GM21390 (cell line): Measurements from ENCODE around the gene GAA.
A peak's percentile ranks its signal among the peaks of the same experiment; 100 is the strongest.
"Not testable (repeated sequence)": the region's sequence is repeated elsewhere in the genome, so short reads cannot be mapped to it uniquely, and the experiment has no call there.

ENCODE experiments used
- ATAC-seq: cut with Tn5 transposase; IDR thresholded peaks from one replicate; pipeline ENCODE4 v1.9.1; 2021; ENCODE audit not compliant: unreplicated experiment

GAA gene

DNA sequence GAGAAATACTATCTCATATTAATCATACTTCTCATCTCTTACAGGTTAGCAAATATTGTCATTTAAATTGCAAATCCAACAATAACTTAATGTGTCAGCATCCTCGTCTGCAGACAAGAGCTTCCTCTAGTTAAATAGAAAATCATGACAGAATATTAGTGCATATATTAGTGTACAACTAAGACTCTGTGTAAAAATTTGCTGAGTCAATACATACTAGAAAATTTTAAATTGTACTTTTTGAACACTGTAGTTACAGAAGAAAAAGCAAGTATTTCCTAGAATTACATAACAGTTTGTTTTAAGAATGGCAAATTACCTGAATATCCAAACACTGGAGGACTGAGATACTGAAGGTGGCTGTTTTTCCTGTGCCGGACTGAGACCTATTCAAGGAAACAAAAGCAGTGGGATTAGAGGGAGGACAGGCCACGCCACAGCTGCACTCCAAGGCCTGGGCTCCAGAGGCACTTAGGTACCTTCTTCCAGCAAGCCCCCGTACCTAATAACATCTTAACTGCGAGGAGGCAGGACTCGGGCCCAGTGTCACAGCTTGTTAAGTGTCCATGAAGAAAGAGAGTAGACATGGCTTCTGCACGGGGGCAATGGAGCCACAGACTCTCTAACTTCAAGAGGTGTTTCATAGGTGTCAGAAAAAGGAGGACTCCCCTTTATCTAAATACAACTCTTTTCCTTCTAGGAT is 40.2 kb downstream of the GAA start:
- no peak for ATAC-seq

DNA sequence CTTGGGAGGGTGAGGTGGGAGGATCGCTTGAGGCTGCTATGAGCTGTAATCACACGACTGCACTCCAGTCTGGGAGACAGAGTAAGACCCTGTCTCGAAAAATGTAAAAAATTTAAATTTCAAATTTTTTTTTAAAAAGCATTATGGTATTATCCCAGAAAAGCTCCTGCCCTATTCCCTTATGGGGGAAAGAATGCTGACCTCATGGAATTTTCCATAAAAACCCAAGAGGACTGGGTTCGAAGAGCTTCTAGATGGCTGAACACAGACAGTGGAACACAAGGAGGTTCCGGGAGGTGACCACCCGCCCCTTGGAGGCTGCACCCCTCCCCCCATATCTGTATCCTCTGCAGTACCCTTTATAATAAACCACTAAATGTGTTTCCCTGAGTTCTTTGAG is 41.5 kb downstream of the GAA start:
- ATAC-seq: no peak

DNA sequence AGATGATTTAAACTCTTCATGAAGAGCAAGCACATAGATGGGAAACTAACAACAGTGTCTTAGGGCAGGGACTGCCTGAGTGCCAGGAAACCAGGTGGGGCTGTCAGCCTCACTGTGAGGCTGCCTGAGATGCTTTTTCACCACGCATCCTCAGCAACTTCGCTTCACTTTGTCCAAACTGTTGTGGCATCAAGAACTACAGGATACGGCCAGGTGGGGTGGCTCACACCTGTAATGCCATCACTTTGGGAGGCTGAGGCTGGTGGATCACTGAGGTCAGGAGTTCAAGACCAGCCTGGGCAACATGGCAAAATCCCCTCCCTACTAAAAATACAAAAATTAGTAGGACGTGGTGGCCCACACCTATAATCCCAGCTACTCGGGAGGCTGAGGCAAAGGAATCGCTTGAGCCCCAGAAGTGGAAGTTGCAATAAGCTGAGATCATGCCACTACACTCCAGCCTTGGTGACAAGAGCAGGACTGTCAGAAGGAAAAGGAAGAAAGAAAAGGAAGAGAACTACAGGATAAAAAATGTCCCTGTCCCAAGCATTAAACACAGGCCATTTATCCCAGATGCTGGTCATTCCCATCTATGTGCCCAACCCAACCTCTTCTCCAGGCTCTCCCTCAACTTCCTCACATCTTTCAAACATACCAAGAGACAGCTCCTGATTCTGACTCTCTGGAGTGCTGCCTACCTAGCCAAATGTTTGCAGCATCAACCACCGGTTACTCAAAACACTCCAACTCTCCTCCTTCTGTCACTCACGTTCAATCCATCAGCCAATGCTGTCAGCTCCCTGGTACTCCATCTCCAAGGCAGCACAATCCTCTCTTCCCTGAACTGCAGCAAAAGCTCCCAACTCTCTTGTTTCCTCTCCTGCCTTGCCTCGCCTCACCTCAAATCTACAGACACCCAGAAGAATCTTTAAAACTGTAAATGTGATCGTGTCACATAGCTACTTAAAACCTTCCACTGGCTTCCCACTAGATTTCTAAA is 44.0 kb downstream of the GAA start:
- ATAC-seq: no peak

DNA sequence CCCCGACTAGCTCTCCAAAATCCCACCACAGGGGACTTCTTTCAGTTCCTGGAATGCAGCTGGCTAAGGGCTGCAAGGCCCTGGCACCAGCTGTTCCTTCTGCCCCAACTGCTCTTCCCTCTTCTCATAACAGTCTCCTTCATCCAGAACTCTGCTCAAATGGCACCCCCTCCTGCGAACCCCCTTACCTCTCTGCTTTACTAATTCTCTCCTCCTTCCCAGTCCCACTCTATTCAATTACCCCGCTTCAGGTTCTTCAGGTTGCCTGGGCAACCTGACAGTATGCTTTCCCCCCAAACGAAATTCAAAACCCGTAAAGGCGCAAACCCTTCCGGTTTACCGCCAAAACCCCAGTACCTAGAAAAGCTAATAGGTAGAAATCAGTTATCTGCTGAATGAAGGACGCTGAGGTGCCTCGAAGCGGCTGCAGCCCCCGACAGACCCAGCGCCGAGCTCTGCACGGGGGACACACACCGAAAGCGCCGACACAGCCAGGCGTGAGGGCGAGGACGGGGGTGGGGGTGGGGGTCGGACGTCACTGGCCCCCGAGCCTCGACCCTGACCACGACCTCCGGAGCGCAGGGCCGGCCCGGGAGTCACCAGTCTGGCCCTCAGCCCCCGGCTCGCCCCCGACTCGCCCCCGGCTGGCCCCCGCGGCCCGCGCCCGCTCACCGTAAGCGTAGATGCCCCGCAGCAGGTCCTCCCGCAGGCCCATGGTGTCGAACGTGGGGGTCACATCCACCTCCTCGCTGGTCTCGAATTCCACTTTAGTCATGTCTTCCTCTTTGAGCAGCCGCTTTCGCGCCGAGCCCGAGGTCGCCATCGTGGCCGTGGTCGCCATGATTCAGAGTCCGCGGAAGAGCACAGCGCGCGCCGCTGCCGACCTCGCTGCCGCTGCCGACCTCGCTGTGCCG is 45.0 kb downstream of the GAA start:
- peak; percentile 9 for ATAC-seq

DNA sequence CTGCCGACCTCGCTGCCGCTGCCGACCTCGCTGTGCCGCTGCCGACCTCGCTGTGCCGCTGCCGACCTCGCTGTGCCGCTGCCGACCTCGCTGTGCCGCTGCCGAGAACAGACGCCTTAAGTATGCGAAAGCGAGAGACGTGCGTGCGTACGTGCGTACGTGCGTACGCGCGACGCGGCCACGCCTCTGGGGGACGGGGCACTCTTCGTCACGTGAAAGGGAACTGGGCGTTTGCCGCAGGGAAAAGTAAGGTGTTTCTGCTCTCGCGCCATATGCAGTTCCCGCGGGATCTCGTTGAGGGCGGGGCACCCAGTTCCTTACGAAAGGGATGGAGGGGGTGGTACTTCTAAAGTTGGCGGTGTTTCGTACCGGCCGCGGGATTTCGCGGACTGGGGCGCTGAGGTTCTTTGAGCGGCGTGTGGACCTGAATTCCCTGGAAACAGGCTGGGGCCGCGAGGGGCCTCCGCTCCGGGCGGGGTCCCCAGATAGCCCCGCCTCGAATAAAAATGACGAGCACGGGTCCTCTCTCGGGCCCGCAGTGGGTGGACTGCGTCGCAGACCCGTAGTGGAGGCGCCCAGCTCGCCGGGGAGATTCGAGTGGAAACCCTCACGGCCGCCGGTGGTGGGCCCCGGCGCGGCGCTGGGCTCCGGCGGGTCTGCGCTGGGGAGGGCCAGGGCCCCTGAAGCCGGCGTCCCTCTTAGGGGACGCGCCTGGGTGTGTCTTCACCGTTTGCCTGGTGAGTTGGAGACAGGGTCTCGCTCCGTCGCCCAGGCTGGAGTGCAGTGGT is 45.8 kb downstream of the GAA start, which contains the start of gene EIF4A3:
Gene EIF4A3 (minus strand): TSS at position 94 of the 788 bp plus-strand sequence. CDS start 167 bp downstream, outside the sequence.
- peak; percentile 76 for ATAC-seq

DNA sequence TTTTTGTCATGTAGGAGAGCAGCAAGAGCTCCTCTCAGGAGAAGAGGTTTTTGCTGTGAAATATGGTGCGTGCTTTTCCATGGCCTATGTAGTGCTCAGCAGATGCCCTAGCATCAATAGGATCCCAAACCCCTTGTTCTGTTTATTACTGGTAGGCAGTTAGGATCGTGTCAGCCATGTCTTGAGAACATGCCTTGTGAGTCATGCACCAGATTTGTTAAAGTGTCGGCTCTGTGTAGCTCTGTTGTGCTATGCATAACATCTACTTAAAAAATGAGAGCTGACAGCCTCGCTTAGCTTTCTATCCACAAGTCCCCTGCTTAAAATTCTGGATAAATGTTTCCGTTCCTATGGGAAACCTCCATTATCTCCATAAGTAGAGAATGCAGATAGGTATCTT is 50.0 kb downstream of the GAA start:
- ATAC-seq: no peak

DNA sequence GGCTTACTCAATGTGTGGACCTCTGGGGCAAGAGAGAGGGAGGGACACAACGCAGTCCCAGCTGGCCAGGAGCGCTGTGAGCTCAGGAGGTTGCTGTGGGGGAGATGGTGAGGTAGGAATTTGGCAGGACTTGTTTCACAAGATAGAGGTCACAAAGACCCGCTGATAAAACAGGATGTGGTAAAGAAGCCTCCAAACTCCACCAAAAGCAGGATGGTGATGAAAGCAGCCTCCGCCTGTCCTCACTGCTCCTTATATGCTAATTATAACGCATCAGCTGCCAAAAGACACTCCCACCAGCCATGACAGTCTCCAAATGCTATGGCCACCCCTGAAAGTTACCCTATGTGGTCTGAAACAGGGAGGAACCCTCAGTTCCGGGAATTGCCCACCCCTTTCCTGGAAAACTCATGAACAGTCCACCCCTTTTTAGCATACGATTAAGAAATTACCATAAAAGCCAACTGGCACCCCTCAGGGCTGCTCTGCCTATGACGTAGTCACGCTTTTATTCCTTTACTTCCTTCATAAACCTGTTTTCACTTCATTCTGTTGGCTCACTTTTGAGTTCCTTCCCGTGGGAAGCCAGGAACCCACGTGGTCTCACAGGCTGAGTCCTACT is 50.8 kb downstream of the GAA start:
- no peak for ATAC-seq

DNA sequence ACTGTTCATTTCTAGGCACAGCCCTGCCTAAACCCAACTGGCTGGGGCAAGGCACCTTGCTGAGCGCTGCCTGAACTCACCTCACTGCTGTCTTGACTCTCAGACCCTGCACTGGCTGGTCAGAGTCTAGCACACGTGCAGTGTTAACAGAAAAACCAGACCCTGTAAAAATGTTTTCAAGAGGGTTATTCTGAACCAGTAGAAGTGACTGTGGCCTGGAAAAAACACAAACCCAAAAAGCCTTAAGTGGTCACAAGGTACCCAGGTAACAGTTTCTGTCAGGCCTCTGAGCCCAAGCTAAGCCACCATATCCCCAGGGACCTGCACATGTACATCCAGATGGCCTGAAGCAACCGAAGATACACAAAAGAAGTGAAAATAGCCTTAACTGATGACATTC is 51.6 kb downstream of the GAA start:
- no peak for ATAC-seq

DNA sequence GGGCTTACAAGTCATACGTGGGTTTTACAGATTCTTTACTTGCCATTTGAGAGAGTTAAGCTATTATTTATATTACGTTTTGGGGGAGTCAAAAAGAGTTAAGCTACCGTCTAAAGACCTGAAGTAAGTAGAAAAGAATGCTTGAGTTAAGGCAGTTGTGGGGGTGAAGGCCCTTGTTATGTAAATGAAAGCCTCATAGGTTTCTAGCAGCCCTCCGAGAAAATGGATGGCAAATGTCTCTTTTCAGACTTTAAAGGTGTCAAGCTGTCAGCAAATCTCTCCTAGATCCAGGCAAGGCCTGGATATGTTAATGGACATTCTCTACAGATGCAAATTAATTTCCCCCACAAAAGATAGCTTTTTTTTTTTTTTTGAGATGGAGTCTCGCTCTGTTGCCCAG is 52.8 kb downstream of the GAA start:
- ATAC-seq: no peak

DNA sequence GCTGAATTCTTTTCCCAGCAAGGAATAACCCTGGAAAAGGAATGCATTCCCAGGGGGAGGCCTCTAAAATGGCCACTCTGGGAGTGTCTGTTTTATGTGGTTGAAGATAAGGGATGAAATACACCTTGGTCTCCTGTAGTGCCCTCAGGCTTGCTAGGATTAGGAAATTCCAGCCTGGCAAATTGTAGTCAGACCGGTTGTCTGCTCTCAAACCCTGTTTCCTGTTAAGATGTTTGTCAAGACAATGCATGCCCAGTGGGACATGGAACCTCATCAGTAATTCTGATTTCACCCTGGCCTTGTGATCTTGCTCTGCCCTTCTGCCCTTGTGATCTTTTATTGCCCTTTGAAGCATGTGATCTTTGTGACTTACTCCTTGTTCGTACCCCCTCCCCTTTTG is 54.2 kb downstream of the GAA start:
- ATAC-seq: not testable (repeated sequence)

DNA sequence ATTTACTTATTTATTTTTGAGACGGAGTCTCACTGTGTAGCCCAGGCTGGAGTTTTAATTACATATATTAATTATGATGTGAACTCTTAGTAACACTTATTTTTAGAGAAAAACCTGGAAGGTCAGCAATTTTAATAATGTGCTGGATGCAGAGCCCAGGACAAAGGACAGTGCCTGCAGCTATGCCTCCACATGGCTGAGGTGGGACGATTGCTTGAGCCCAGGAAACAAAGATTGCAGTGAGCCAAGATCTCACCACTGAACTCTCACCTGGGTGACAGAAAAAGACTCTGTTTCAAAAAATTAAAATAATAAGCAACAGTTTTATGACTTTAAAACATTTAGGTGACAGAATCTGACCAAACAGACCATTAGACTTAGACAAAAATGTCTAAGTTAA is 57.5 kb downstream of the GAA start:
- no peak for ATAC-seq

DNA sequence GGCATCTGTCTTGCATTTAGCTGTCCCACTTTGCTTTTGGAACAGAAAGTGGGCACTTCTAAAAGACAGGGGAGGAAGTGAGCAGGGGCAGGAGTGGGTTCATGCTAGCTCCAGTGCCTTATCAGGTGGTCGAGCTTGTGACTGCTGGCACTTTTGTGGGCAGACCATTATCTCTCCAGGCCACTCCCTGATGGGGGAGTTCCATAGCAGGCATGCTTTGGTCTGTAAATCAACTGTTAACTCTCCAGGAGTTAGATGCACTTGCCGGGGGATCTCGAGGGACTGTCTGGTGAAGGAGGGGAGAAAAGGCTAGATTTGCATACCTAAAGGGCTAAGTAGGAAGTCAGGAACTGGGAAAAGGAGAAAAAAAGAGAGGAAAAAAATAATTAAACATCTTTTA is 59.2 kb downstream of the GAA start:
- ATAC-seq: no peak

DNA sequence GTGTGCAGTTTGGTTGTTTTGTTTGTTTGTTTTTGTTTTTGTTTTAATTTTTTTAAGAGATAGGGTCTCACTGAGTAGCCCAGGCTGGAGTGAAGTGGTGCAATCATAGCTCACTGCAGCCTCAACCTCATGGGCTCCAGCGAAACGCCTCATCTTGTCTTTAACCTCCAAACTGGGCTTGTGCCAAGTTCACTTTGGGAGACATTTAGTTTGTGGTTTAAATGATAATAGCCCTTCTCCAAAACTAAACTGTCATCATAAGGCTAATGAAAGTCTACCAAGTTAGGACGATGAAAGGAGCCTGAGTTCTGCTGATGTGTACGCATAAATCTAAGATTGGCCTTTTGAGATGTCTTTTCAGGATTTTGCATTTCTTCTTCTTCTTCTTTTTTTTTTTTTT is 62.0 kb downstream of the GAA start:
- ATAC-seq: no peak

DNA sequence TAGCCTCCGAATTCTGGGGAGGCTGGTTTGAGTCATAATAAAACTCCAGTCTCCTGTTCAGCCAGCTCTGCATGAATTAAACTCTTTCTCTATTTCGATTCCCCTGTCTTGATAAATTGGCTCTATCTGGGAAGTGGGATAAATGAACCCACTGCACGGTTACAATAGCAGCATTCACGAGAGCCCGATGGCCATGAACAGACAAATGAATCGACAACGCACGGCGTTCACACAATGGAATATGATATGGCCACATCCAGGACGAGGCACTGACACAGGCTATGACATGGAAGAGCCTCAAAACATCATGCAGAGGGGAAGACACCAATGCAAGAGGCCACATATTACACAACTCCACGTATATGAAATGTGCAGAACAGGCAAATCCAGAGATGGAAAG is 62.8 kb downstream of the GAA start:
- no peak for ATAC-seq

DNA sequence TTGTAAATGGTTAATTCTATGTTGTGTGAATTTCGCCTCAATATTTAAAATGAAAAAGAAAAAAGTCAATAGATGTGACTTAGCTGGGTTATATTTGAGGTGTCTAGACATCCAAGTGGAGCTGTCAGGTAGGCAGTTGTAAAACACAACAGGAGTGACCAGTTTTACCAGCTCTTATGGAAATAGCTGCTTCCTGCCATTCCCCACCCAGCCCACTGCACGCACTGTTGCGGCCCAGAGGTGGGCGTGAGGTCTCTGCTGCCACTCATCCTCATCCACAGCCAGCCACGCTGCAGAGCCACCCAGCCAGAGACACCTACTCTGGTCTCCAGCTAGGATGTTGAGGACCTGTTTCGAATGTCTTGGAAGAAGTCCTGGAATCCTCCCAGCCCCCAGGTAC is 65.1 kb downstream of the GAA start:
- ATAC-seq: no peak

DNA sequence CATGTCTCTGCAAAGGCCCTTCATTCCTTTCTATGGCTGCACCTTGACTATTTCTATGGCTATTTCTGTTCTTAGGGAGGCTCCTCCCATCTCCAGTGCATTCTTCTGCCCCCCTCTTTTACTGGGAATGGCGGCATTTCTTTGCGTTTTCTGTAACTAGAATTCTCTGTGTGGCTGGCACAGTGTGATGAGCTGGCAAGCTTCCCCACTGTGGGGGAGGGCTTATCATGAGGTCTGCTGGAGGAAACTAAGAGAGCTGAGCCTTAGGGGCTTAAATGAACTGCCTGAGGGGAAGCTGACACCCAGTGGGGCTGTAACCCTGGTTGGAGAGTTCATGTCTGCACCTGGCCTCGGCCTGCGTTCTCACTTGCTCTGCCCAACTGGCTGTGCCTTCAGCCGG is 67.0 kb downstream of the GAA start:
- ATAC-seq: no peak

DNA sequence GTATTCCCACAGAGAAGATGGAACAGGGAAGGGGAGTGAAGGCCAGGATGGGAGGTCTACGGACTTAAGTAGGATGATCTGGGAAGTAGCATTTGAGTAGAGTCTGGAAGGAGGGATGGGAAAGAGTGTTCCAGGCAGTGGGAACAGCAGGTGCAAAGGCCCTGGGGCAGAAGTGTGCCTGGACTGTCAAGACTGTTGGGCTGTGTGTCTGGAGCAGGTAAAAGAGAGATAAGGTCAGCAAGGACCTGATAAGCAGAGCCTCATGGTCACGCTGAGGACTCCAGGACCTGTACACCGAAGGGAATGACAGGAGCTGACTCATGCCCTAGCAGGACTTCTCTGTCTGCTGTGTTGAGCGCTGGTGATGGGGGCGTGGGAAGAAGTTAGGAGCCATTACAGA is 67.7 kb downstream of the GAA start:
- no peak for ATAC-seq
